PC-9 (cell line): ENCODE measurements around the gene KANSL3. TPM values are rescaled to one million over a fixed set of nuclear protein-coding genes. Genes with fewer than 3 reads are reported as not detected.

Experiments used
- BruUV-seq: library from RNA; stranded (reverse); fragments of 400-500 nt; replicated peaks from 2 replicates; lab custom pipeline; 2021; lab: Mats Ljungman, UMichigan
- CTCF ChIA-PET: fragments of 300-600 bp; sonication (Branson Sonifier 250); formaldehyde crosslinking; loops from one replicate; lab custom pipeline; 2022; ENCODE audit warnings: antibody characterized with exemption; lab: Charles Lee
- POLR2A ChIA-PET: fragments of 300-600 bp; sonication (Branson Sonifier 250); formaldehyde crosslinking; loops from one replicate; lab custom pipeline; 2022; ENCODE audit warnings: antibody characterized with exemption; ENCODE audit not compliant: unreplicated experiment; lab: Charles Lee
- DNase-seq, 2 experiments: peaks; one replicate each; pipeline versions ENCODE4 v3.0.0 to v3.0.0-alpha.2; 2015 to 2022; ENCODE audit warnings: mixed read lengths in 1 of 2
- H2AFZ ChIP-seq: fragments of 200-600 bp; sonication (generic); 2 replicates; pipeline ENCODE4 v1.8.1; 2017; ENCODE audit warnings: antibody characterized with exemption
- H3F3A ChIP-seq: fragments of 200-600 bp; sonication (generic); 2 replicates; pipeline ENCODE4 v1.8.1; 2017; ENCODE audit warnings: antibody characterized with exemption, mild to moderate bottlenecking, low read depth; ENCODE audit not compliant: insufficient read depth
- H3K27ac ChIP-seq: fragments of 200-600 bp; sonication (generic); 2 replicates; pipeline ENCODE4 v1.6.1; 2016; ENCODE audit warnings: mixed run types
- H3K27me3 ChIP-seq: fragments of 200-600 bp; sonication (generic); 2 replicates; pipeline ENCODE4 v1.6.1; 2016; ENCODE audit warnings: low read depth, mixed run types; ENCODE audit not compliant: insufficient read depth
- H3K36me3 ChIP-seq: fragments of 200-600 bp; sonication (generic); 2 replicates; pipeline ENCODE4 v1.6.1; 2016; ENCODE audit warnings: low read depth, mixed run types
- H3K4me1 ChIP-seq: fragments of 200-600 bp; sonication (generic); replicated peaks from 2 replicates; pipeline ENCODE4 v1.6.1; 2016; ENCODE audit warnings: mixed run types; ENCODE audit not compliant: insufficient read depth
- H3K4me2 ChIP-seq: fragments of 200-600 bp; sonication (generic); 2 replicates; pipeline ENCODE4 v1.6.1; 2017; ENCODE audit warnings: mixed run types
- H3K4me3 ChIP-seq: fragments of 200-600 bp; sonication (generic); 2 replicates; pipeline ENCODE4 v1.6.1; 2016; ENCODE audit warnings: mixed run types
- H3K79me2 ChIP-seq: fragments of 200-600 bp; sonication (generic); 2 replicates; pipeline ENCODE4 v1.6.1; 2017; ENCODE audit warnings: low read depth, mixed run types
- H3K9me2 ChIP-seq: fragments of 200-600 bp; sonication (generic); 2 replicates; pipeline ENCODE4 v1.8.1; 2017; ENCODE audit warnings: mild to moderate bottlenecking; ENCODE audit not compliant: insufficient read depth
- H3K9me3 ChIP-seq: fragments of 200-600 bp; sonication (generic); 2 replicates; pipeline ENCODE4 v1.8.1; 2016; ENCODE audit warnings: low read depth; ENCODE audit not compliant: insufficient read depth
- H4K20me1 ChIP-seq: fragments of 200-600 bp; sonication (generic); 2 replicates; pipeline ENCODE4 v1.8.1; 2017; ENCODE audit not compliant: insufficient read depth
- CTCF ChIP-seq: fragments of 200-600 bp; sonication (generic); conservative IDR thresholded peaks from 2 replicates; pipeline ENCODE4 v1.6.1; 2017; ENCODE audit warnings: mixed run types, antibody characterized with exemption, mild to moderate bottlenecking, moderate library complexity
- EZH2 ChIP-seq: fragments of 200-600 bp; sonication (generic); IDR thresholded peaks from 2 replicates; pipeline ENCODE4 v1.8.0; 2017; ENCODE audit warnings: antibody characterized with exemption, low read depth
- intact Hi-C: fragments of 100-400 bp; cut with micrococcal nuclease; formaldehyde crosslinking; loops from one replicate; pipeline ENCODE4 v1.10.0; 2022; ENCODE audit not compliant: unreplicated experiment
- total RNA-seq: library from RNA; stranded (reverse); gene quantifications from 2 replicates; pipeline ENCODE4 v1.2.3, GENCODE V29; 2021

The KANSL3 gene
- total RNA-seq, 1 experiment from 2014 or later, result 52.0 TPM

GRCh38 chr2:96616128-96616527, 22.0 kb downstream of the KANSL3 start:
- H3K27ac ChIP-seq, result no peak overlapping the region

GRCh38 chr2:96608469-96609455, 29.4 kb downstream of the KANSL3 start:
- BruUV-seq, result no TSS peak
- H3K36me3 ChIP-seq, result peaks cover 80% of the 10 kb centered on the region
- CTCF ChIA-PET, result no interaction called here

More at GRCh38 chr2:96616128-96616527, 22.0 kb downstream of the KANSL3 start:
- intact Hi-C loops, result loop anchor here (5.0 kb wide), 1 partner anchor 186 kb away; no protein-coding TSS in a partner anchor
- BruUV-seq, result no TSS peak
- H3K4me2 ChIP-seq, result no peak overlapping the region
- H2AFZ ChIP-seq, result no peak overlapping the region
- no peak for DNase-seq
- H3K4me1 ChIP-seq, result no peaks in the 10 kb centered on the region
- ChIA-PET CTCF (no interaction called here), POLR2A (no interaction called here)
- H3K4me3 ChIP-seq, result no peak overlapping the region
- TF ChIP-seq EZH2 (no peak), CTCF (no peak)
- no peaks in the 10 kb centered on the region for H3K9me3 ChIP-seq
- no peaks in the 10 kb centered on the region for H3K9me2 ChIP-seq
- H3K27me3 ChIP-seq, result no peaks in the 10 kb centered on the region
- peaks cover 57% of the 10 kb centered on the region for H3K36me3 ChIP-seq
- peaks cover 12% of the 10 kb centered on the region; the same call in 1 of the 2 replicates for H4K20me1 ChIP-seq
- no peaks in the 10 kb centered on the region for H3F3A ChIP-seq
- no peaks in the 10 kb centered on the region for H3K79me2 ChIP-seq

More at GRCh38 chr2:96608469-96609455, 29.4 kb downstream of the KANSL3 start:
- H3F3A ChIP-seq, result no peaks in the 10 kb centered on the region; the same call in none of the 2 replicates
- no peaks in the 10 kb centered on the region for H3K9me3 ChIP-seq
- no peak overlapping the region for H3K4me2 ChIP-seq
- H3K9me2 ChIP-seq, result no peaks in the 10 kb centered on the region
- TF ChIP-seq CTCF (no peak), EZH2 (no peak)
- DNase-seq, result peak in 1 of 2 experiments; percentile 45
- intact Hi-C loops, result no loop called here
- H3K4me1 ChIP-seq, result peaks cover 17% of the 10 kb centered on the region
- H3K79me2 ChIP-seq, result no peaks in the 10 kb centered on the region
- H2AFZ ChIP-seq, result no peak overlapping the region
- no peaks in the 10 kb centered on the region for H3K27me3 ChIP-seq
- peak overlapping the region; percentile 32 for H3K27ac ChIP-seq
- POLR2A ChIA-PET, result no interaction called here
- no peaks in the 10 kb centered on the region for H4K20me1 ChIP-seq
- no peak overlapping the region for H3K4me3 ChIP-seq
